Measurements from ENCODE around the gene MSH6.

MSH6 gene

DNA sequence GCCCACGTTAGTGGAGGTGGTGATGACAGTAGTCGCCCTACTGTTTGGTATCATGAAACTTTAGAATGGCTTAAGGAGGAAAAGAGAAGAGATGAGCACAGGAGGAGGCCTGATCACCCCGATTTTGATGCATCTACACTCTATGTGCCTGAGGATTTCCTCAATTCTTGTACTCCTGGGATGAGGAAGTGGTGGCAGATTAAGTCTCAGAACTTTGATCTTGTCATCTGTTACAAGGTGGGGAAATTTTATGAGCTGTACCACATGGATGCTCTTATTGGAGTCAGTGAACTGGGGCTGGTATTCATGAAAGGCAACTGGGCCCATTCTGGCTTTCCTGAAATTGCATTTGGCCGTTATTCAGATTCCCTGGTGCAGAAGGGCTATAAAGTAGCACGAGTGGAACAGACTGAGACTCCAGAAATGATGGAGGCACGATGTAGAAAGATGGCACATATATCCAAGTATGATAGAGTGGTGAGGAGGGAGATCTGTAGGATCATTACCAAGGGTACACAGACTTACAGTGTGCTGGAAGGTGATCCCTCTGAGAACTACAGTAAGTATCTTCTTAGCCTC is 16.2 kb downstream of the MSH6 start:
- no peaks in the 10 kb centered on the region for H3K27me3 ChIP-seq (ENCODE audit: insufficient read depth, low read length, poor library complexity)
- H3K27ac ChIP-seq (ENCODE audit: low read length) = no peak overlapping the region
- TF ChIP-seq, protein P1, sequence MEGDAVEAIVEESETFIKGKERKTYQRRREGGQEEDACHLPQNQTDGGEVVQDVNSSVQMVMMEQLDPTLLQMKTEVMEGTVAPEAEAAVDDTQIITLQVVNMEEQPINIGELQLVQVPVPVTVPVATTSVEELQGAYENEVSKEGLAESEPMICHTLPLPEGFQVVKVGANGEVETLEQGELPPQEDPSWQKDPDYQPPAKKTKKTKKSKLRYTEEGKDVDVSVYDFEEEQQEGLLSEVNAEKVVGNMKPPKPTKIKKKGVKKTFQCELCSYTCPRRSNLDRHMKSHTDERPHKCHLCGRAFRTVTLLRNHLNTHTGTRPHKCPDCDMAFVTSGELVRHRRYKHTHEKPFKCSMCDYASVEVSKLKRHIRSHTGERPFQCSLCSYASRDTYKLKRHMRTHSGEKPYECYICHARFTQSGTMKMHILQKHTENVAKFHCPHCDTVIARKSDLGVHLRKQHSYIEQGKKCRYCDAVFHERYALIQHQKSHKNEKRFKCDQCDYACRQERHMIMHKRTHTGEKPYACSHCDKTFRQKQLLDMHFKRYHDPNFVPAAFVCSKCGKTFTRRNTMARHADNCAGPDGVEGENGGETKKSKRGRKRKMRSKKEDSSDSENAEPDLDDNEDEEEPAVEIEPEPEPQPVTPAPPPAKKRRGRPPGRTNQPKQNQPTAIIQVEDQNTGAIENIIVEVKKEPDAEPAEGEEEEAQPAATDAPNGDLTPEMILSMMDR (IDR thresholded peaks at IDR 0.05; ENCODE audit: borderline replicate concordance, extremely low read depth, low read length, poor library complexity, severe bottlenecking) = no peak
- TF ChIP-seq EZH2 (IDR thresholded peaks at IDR 0.05; ENCODE audit: borderline replicate concordance, low read depth, low read length, severe bottlenecking) = no peak
- no peaks in the 10 kb centered on the region for H3K9me3 ChIP-seq (ENCODE audit: insufficient read depth, low read length, severe bottlenecking)
- no peak overlapping the region for H3K9ac ChIP-seq (ENCODE audit: low read depth, low read length)
- no peak for DNase-seq
- no peak overlapping the region for H3K4me2 ChIP-seq (ENCODE audit: insufficient read depth, low read length)
- peaks cover 97% of the 10 kb centered on the region for H3K36me3 ChIP-seq (ENCODE audit: insufficient read depth, low read length)
- peaks cover 82% of the 10 kb centered on the region for H4K20me1 ChIP-seq (ENCODE audit: insufficient read depth, low read length)
- H2AFZ ChIP-seq (ENCODE audit: low read depth, low read length) = no peak overlapping the region
- no peak for ATAC-seq (ENCODE audit: insufficient read depth, low read depth)
- no peak overlapping the region for H3K4me3 ChIP-seq (ENCODE audit: low read depth in 1 of 2, low read length in 2 of 2)
- H3K4me1 ChIP-seq (ENCODE audit: insufficient read depth, low read length) = no peaks in the 10 kb centered on the region
- peaks cover 95% of the 10 kb centered on the region for H3K79me2 ChIP-seq (ENCODE audit: insufficient read depth, low read length)

DNA sequence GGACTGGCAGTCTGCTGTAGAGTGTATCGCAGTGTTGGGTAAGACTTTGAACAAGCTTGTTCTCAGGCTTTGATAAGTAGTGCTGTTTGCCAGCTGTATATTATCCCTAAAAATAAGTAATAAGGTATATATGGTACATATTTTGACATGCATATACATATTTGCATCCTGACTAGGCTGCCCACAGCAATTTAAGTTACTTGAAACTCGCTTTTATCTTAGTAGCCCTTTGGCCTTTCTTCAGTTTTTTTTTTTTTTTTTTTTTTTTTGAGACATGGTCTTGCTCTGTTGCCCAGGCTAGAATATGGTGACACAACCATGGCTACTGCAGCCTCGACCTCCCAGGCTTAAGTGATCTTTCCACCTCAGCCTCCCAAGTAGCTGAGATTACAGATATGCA is 18.2 kb downstream of the MSH6 start:
- Histone ChIP-seq H3K4me2 (ENCODE audit: insufficient read depth, low read length) (no peak overlapping the region), H3K79me2 (ENCODE audit: insufficient read depth, low read length) (peaks cover 81% of the 10 kb centered on the region), H4K20me1 (ENCODE audit: insufficient read depth, low read length) (peaks cover 72% of the 10 kb centered on the region), H3K4me1 (ENCODE audit: insufficient read depth, low read length) (no peaks in the 10 kb centered on the region), H3K36me3 (ENCODE audit: insufficient read depth, low read length) (peaks cover 99% of the 10 kb centered on the region), H2AFZ (ENCODE audit: low read depth, low read length) (no peak overlapping the region), H3K9ac (ENCODE audit: low read depth, low read length) (no peak overlapping the region), H3K27ac (ENCODE audit: low read length) (no peak overlapping the region), H3K27me3 (ENCODE audit: insufficient read depth, low read length, poor library complexity) (no peaks in the 10 kb centered on the region), H3K9me3 (ENCODE audit: insufficient read depth, low read length, severe bottlenecking) (no peaks in the 10 kb centered on the region), H3K4me3 (ENCODE audit: low read depth in 1 of 2, low read length in 2 of 2) (no peak overlapping the region)
- no peak for TF ChIP-seq EZH2 (IDR thresholded peaks at IDR 0.05; ENCODE audit: borderline replicate concordance, low read depth, low read length, severe bottlenecking)
- TF ChIP-seq, protein P1 (IDR thresholded peaks at IDR 0.05; ENCODE audit: borderline replicate concordance, extremely low read depth, low read length, poor library complexity, severe bottlenecking) = no peak
- ATAC-seq (ENCODE audit: insufficient read depth, low read depth) = no peak
- no peak for DNase-seq

DNA sequence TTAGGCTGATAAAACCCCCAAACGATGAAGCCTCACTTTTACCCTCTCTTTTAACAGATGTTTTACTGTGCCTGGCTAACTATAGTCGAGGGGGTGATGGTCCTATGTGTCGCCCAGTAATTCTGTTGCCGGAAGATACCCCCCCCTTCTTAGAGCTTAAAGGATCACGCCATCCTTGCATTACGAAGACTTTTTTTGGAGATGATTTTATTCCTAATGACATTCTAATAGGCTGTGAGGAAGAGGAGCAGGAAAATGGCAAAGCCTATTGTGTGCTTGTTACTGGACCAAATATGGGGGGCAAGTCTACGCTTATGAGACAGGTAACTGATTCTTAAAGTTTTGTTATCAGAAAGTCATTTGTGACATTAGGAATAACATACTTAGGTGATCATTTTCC is 20.4 kb downstream of the MSH6 start:
- no peaks in the 10 kb centered on the region for H3K27me3 ChIP-seq (ENCODE audit: insufficient read depth, low read length, poor library complexity)
- no peak overlapping the region for H3K27ac ChIP-seq (ENCODE audit: low read length)
- ATAC-seq (ENCODE audit: insufficient read depth, low read depth) (no peak), DNase-seq (no peak)
- no peak for TF ChIP-seq EZH2 (IDR thresholded peaks at IDR 0.05; ENCODE audit: borderline replicate concordance, low read depth, low read length, severe bottlenecking)
- TF ChIP-seq, protein P1 (IDR thresholded peaks at IDR 0.05; ENCODE audit: borderline replicate concordance, extremely low read depth, low read length, poor library complexity, severe bottlenecking) = no peak
- peaks cover 99% of the 10 kb centered on the region for H3K36me3 ChIP-seq (ENCODE audit: insufficient read depth, low read length)
- H3K9me3 ChIP-seq (ENCODE audit: insufficient read depth, low read length, severe bottlenecking) = no peaks in the 10 kb centered on the region
- no peaks in the 10 kb centered on the region for H3K4me1 ChIP-seq (ENCODE audit: insufficient read depth, low read length)
- no peak overlapping the region for H3K4me3 ChIP-seq (ENCODE audit: low read depth in 1 of 2, low read length in 2 of 2)
- no peak overlapping the region for H3K9ac ChIP-seq (ENCODE audit: low read depth, low read length)
- no peak overlapping the region for H3K4me2 ChIP-seq (ENCODE audit: insufficient read depth, low read length)
- H2AFZ ChIP-seq (ENCODE audit: low read depth, low read length) = no peak overlapping the region
- H3K79me2 ChIP-seq (ENCODE audit: insufficient read depth, low read length) = peaks cover 58% of the 10 kb centered on the region
- peaks cover 58% of the 10 kb centered on the region for H4K20me1 ChIP-seq (ENCODE audit: insufficient read depth, low read length)
